Heart right ventricle (tissue), 16 donors: ENCODE data around the gene ADARB2. TPM values are rescaled to one million over a fixed set of nuclear protein-coding genes. Genes with fewer than 3 reads are reported as not detected.

Source experiments
- ATAC-seq, 8 donors: fragments of 200-7000 bp; cut with Tn5 transposase; one replicate each; pipeline ENCODE4 v1.9.1; 2020; ENCODE audit warnings: mild to moderate bottlenecking in 8 of 8, moderate library complexity in 8 of 8, moderate number of reproducible peaks in 1 of 8
- DNase-seq, 2 donors: peaks; one replicate each; pipeline ENCODE4 v3.0.0-alpha.2; 2020
- H3K27ac ChIP-seq, 10 donors: fragments of 200-600 bp; sonication (generic) in 2 of 10; one replicate each; pipeline versions ENCODE4 v1.5.0 to v1.8.0; 2020 to 2022; ENCODE audit warnings: mild to moderate bottlenecking in 3 of 10
- H3K27me3 ChIP-seq, 7 donors: fragments of 200-600 bp; one replicate each; pipeline ENCODE4 v1.8.0; 2021 to 2022; ENCODE audit warnings: mild to moderate bottlenecking in 2 of 7
- H3K36me3 ChIP-seq, 9 donors: fragments of 200-600 bp; sonication (generic) in 1 of 9; one replicate each; pipeline versions ENCODE4 v1.5.0 to v1.8.0; 2020 to 2022; ENCODE audit warnings: mild to moderate bottlenecking in 2 of 9
- H3K4me1 ChIP-seq, 9 donors: fragments of 200-600 bp; sonication (generic) in 1 of 9; one replicate each; pipeline versions ENCODE4 v1.5.0 to v1.8.0; 2020 to 2022; ENCODE audit warnings: mild to moderate bottlenecking in 4 of 9
- H3K4me3 ChIP-seq, 10 donors: fragments of 200-600 bp; sonication (generic) in 2 of 10; one replicate each; pipeline versions ENCODE4 v1.5.0 to v1.8.0; 2020 to 2022; ENCODE audit warnings: mild to moderate bottlenecking in 7 of 10, moderate library complexity in 2 of 10
- H3K9me3 ChIP-seq, 11 donors: fragments of 200-600 bp in 10 of 11; sonication (generic) in 2 of 11; one replicate each; pipeline versions ENCODE4 v1.5.0 to v1.8.0; 2013 to 2022; ENCODE audit warnings: mild to moderate bottlenecking in 2 of 11, control low read depth in 1 of 11, moderate library complexity in 1 of 11
- WGBS, 2 donors: extraction: QIAGEN DNeasy Blood & Tissue Kit; methylation state at CpG; one replicate each; pipeline ENCODE4 v1.1.7; 2013; ENCODE audit warnings: inconsistent platforms in 1 of 2; 5-methylcytosine and 5-hydroxymethylcytosine counted together
- intact Hi-C, 10 donors: fragments of 100-400 bp; cut with DNase I; formaldehyde crosslinking; loops; one replicate each; pipeline versions ENCODE4 v1.11.1 to v1.14.2; 2022
- polyA plus RNA-seq, 2 donors: library from polyadenylated mRNA; stranded (reverse); fragments of 200-250 nt; gene quantifications; one replicate each; pipeline ENCODE4 v1.2.3, GENCODE V29; 2013
- total RNA-seq, 10 donors: library from RNA; stranded (reverse); fragmentation: NEBNext Ultra II Directional in 3 of 10; extraction: Animal tissue kit (Norgen Biotek cat#: 25700) in 3 of 10; gene quantifications; one replicate each; pipeline versions ENCODE4 v1.2.1 to v1.2.4, GENCODE V29; 2021 to 2023
- TF ChIP-seq, protein P1 (sequence below), 9 donors: fragments of 200-600 bp; sonication (generic) in 2 of 9; IDR thresholded peaks; one replicate each; pipeline versions ENCODE4 v1.5.0 to v1.8.0; 2021 to 2022; ENCODE audit warnings: antibody characterized with exemption in 9 of 9, mild to moderate bottlenecking in 5 of 9, moderate library complexity in 1 of 9
- donor health status: Arrhythmogenic right ventricular cardiomyopathy.
- donor health status: ischemic (EF 13 %, LVEDD 7.1; RV severe dilation, severe dysfunction).
- donor health status: healthy with polysubstance abuse.
- donor health status: DM: no; HTN: yes; CAD: no.
- donor health status: DM: no; HTN: no; CAD: no.
- donor health status: ischemic (EF 25% LVEDD 6.9; RV normal size, moderate dysfunction).
- donor health status: ischemic (EF 25% LVEDD 5.7; RV mildly dilated, moderate dysfunction).
- donor health status: healthy.
- donor health status: DM: yes; HTN: yes; CAD: no.
- donor health status: Ischemic cardiomyopathy.
- donor health status: ischemic (EF 35%, LVEDD 5.7; RV mildly dilated, moderate dysfunction).
- donor health status: nonischemic (EF 11% LVEDD 7.7; RV severe dilation, severe dysfunction).
- donor health status: DM: yes; HTN: yes; CAD: no.
- donor health status: PGD.
- donor health status: ischemic (EF 29% LVEDD 5.4; RV normal size, mild dysfunction).
- donor health status: nonischemic (EF 23%, LVEDD 6.1; RV moderate dilation, normal function).

The ADARB2 gene
- total and polyA plus RNA-seq, 12 donors, result 0.08 to 0.47 (median 0.17) TPM; not detected in 2

DNA sequence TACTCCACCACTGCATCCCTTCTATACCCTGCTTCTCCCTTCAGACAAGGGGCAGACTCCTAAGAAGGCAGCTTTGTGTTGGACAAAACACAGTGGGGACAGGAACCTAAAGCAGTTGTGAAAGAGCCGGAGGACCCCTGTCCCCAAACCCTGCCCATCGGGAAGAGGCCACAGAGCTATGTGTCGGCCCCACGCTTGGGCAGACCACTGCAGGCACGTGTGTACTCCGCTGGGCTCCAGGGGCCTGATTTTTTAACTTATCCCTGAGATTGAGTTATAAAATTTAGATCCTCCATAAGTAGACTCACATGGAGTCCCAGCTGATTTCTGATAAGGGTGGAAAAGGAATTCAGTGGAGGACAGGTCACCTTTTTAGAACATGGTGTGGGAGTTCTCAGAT is 310.5 kb downstream of the ADARB2 start:
- no peak for ATAC-seq
- no peak overlapping the region for H3K27ac ChIP-seq
- WGBS, 2 donors, result 82 to 87% methylated on average over 6 of the region's 6 CpGs
- H3K9me3 ChIP-seq, result peaks cover 0 to 25% (median 18%) of the 10 kb centered on the region in 11 donors
- TF ChIP-seq, protein P1, sequence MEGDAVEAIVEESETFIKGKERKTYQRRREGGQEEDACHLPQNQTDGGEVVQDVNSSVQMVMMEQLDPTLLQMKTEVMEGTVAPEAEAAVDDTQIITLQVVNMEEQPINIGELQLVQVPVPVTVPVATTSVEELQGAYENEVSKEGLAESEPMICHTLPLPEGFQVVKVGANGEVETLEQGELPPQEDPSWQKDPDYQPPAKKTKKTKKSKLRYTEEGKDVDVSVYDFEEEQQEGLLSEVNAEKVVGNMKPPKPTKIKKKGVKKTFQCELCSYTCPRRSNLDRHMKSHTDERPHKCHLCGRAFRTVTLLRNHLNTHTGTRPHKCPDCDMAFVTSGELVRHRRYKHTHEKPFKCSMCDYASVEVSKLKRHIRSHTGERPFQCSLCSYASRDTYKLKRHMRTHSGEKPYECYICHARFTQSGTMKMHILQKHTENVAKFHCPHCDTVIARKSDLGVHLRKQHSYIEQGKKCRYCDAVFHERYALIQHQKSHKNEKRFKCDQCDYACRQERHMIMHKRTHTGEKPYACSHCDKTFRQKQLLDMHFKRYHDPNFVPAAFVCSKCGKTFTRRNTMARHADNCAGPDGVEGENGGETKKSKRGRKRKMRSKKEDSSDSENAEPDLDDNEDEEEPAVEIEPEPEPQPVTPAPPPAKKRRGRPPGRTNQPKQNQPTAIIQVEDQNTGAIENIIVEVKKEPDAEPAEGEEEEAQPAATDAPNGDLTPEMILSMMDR (IDR thresholded peaks at IDR 0.05), result no peak
- no peaks in the 10 kb centered on the region for H3K36me3 ChIP-seq
- peaks cover 0 to 9% (median 1%) of the 10 kb centered on the region in 7 donors for H3K27me3 ChIP-seq
- intact Hi-C loops, result no loop called here
- H3K4me3 ChIP-seq, result no peak overlapping the region
- H3K4me1 ChIP-seq, result no peaks in the 10 kb centered on the region
- DNase-seq, result no peak

DNA sequence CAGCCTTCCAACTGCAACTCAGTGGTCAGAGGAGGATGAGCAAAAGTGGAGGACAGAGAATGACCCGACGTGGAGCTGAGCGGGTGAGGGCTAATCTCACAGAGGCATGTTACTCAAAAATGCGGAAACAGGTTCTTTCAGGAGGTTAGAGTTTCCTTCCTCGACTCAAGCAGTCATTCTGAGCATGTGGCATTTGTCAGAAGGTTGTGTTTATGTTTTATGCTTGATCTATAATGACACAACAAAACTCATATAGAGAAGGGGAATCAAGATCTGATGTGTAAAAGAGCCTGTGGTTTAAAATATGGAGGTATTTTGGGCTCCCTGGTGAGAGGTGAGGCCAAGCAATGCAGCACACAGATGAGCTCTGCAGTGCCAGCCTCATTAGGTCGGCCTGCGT is 311.4 kb downstream of the ADARB2 start:
- intact Hi-C loops, result no loop called here
- Histone ChIP-seq H3K4me3 (no peak overlapping the region), H3K27me3 (peaks cover 0 to 18% (median 5%) of the 10 kb centered on the region in 7 donors), H3K36me3 (no peaks in the 10 kb centered on the region), H3K4me1 (peaks cover 0 to under 1% (median 0%) of the 10 kb centered on the region in 9 donors), H3K9me3 (peaks cover 0 to 16% (median 9%) of the 10 kb centered on the region in 11 donors), H3K27ac (no peak overlapping the region)
- TF ChIP-seq, protein P1 (IDR thresholded peaks at IDR 0.05), result no peak
- ATAC-seq, result no peak
- 61 to 62% methylated on average over 7 of the region's 7 CpGs for WGBS, 2 donors
- no peak for DNase-seq

DNA sequence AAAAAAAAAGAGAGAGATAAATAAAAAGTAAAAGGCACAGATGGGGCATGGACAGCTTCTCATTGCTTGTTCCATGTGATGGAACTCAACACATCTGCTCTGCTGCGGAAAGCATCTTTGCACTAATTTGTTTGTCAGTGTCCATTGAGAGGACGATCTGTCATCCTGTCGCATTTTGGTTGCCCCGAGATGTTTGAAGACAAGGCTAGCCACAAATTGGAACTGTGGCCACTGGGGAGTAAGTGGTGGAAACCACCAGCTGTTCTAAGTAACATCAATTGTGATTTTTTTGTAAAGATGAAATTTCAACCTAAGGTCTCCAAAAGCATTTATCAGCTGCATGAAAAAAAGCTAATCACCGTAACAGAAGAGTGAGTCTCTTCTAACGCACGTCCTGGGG is 312.7 kb downstream of the ADARB2 start:
- TF ChIP-seq, protein P1 (IDR thresholded peaks at IDR 0.05), result no peak
- H3K4me1 ChIP-seq, result peaks cover 0 to 5% (median 0%) of the 10 kb centered on the region in 9 donors
- H3K27me3 ChIP-seq, result peaks cover 0 to 31% (median 17%) of the 10 kb centered on the region in 7 donors
- H3K9me3 ChIP-seq, result peaks cover 0 to 4% (median 0%) of the 10 kb centered on the region in 11 donors
- no peak overlapping the region for H3K27ac ChIP-seq
- H3K36me3 ChIP-seq, result no peaks in the 10 kb centered on the region
- no peak overlapping the region for H3K4me3 ChIP-seq
- ATAC-seq (no peak), DNase-seq (no peak)
- intact Hi-C loops, result no loop called here
- WGBS, 2 donors, result 79 to 83% methylated on average over 7 of the region's 7 CpGs

DNA sequence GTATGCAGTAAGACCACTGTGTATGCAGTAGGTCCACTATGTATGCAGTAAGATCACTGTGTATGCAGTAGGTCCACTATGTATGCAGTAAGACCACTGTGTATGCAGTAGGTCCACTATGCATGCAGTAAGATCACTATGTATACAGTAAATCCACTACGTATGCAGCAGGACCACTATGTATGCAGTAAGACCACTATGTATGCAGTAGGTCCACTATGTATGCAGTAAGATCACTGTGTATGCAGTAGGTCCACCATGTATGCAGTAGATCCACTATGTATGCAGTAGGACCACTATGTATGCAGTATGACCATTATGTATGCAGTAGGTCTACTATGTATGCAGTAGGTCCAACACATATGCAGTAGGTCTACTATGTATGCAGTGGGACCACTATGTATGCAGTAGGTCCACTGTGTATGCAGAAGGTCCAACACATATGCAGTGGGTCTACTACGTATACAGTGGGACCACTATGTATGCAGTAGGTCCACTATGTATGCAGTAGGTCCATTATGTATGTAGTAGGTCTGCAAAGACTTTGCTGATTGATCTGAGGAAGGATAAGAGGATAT is 313.6 kb downstream of the ADARB2 start:
- ATAC-seq (no peak), DNase-seq (no peak)
- Histone ChIP-seq H3K27ac (no peak overlapping the region), H3K27me3 (peaks cover 0 to 34% (median 26%) of the 10 kb centered on the region in 7 donors), H3K36me3 (no peaks in the 10 kb centered on the region), H3K4me1 (peaks cover 0 to 5% (median 0%) of the 10 kb centered on the region in 9 donors), H3K9me3 (no peaks in the 10 kb centered on the region), H3K4me3 (no peak overlapping the region)
- 92 to 94% methylated on average over 2 of the region's 2 CpGs for WGBS, 2 donors
- intact Hi-C loops, result no loop called here
- TF ChIP-seq, protein P1 (IDR thresholded peaks at IDR 0.05), result no peak
